ENCODE measurements around the gene KIF17.

DNA sequence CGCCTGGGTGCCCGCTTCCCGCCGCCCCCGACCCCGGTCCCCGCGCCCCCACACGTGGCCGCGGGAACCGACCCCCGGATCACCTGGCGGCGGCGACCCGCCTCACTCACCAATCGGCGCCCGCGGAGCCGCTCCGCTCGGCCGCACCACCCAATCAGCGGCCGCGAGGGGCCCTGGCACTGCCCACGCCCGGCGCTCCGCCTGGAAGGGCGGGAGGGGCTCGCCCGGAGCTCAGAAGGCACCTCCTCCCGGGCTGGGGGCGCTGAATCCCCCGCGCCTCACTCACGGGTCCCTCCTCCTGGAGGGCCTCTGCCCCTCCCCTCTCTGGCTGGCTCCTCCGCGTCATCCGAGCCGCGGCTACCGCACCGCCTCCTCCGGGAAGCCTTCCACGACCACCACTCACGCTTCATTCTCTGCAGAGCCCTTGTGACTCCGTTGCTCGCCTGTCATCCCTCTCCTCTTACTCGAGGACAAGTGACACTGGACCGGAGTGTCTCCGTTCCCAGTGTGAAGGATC lies 14.3 kb upstream of the KIF17 start:
- TF ChIP-seq, protein P1, sequence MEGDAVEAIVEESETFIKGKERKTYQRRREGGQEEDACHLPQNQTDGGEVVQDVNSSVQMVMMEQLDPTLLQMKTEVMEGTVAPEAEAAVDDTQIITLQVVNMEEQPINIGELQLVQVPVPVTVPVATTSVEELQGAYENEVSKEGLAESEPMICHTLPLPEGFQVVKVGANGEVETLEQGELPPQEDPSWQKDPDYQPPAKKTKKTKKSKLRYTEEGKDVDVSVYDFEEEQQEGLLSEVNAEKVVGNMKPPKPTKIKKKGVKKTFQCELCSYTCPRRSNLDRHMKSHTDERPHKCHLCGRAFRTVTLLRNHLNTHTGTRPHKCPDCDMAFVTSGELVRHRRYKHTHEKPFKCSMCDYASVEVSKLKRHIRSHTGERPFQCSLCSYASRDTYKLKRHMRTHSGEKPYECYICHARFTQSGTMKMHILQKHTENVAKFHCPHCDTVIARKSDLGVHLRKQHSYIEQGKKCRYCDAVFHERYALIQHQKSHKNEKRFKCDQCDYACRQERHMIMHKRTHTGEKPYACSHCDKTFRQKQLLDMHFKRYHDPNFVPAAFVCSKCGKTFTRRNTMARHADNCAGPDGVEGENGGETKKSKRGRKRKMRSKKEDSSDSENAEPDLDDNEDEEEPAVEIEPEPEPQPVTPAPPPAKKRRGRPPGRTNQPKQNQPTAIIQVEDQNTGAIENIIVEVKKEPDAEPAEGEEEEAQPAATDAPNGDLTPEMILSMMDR (IDR thresholded peaks at IDR 0.05), result no peak
- TF ChIP-seq POLR2A (IDR thresholded peaks at IDR 0.05), result no peak

All from Peyer's patch (tissue), 4 donors.